A204.1 (cell line): ENCODE data around the gene CNPPD1.
A peak's percentile ranks its signal among the peaks of the same experiment; 100 is the strongest.

Experiments used
- FAIRE-seq: peaks from 2 replicates; lab custom pipeline; 2012; peaks lifted over from hg19 to GRCh38; lab: Jason Lieb, UNC

CNPPD1 gene

DNA sequence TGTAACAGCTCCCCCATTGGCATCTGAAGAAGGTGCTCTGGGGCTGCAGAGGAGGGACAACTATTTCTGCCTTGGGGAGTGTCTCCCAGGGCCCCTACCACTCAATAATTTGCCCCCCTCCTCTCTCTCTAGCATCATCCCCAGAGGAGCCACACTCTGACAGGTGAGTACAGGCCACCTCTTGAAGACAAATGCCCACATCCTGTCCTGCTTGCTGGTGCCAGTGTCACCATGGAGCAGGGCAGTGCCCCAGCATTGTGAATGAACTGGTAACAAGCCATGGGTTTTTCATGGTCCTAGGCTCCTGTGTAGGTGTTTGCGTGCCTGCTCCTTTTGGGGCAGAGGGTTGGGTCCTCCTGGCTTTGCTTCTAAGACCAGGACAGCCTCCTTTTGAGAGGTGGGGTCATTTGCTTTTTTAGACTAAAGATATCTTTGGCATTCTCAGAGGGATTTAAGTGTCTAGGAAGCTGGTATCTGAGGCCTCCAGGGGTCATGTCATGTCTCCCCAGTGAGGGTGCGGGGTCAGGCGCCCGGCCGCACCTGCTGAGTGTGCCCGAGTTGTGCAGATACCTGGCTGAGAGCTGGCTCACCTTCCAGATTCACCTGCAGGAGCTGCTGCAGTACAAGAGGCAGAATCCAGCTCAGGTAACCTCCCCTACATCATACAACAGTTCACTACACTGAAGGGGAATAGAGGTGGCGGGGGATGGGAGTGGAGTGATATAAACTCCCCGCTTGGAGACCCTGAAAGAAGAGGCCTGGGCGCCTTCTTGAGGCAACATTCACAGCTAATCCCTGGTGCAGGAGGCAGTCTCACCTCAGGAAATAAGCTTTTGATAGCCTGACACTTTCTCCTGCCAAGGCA lies 3.1 kb upstream of the CNPPD1 start:
- FAIRE-seq: no peak

DNA sequence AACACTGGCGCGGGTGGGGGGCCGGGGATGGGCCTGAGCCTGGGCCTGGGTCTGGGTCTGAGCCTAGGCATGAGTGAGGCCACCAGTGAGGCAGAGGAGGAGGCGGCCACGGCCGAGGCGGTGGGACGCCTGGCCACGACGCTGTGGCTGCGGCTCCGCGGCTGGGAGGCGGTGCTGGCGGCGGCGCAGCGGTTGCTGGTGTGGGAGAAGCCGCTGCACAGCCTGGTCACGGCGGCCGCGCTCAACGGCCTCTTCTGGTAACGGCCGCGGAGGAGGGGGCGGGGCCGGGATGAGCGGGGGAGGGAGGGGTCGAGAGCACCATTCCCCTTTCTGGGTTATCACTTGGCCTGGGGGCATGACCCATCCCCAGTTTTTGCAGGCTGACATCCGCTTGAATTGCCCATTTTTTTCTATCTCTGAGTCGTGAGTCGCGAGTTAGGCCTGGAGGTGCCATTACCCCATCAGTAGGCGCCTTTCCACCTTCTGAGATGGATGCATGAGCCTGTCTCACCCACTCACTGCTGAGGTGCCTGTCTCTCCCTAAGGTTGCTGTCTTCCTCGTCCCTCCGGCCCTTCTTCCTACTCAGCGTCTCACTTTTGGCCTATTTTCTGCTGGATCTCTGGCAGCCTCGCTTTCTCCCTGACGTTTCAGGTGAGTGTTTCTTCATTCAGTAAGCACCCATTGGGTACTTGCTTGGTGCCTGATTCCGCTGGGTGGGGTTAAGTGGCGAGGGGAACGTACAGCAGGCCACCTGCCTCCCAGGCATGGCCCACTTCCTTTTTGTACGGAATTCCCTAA lies 1.9 kb upstream of the CNPPD1 start:
- no peak for FAIRE-seq

DNA sequence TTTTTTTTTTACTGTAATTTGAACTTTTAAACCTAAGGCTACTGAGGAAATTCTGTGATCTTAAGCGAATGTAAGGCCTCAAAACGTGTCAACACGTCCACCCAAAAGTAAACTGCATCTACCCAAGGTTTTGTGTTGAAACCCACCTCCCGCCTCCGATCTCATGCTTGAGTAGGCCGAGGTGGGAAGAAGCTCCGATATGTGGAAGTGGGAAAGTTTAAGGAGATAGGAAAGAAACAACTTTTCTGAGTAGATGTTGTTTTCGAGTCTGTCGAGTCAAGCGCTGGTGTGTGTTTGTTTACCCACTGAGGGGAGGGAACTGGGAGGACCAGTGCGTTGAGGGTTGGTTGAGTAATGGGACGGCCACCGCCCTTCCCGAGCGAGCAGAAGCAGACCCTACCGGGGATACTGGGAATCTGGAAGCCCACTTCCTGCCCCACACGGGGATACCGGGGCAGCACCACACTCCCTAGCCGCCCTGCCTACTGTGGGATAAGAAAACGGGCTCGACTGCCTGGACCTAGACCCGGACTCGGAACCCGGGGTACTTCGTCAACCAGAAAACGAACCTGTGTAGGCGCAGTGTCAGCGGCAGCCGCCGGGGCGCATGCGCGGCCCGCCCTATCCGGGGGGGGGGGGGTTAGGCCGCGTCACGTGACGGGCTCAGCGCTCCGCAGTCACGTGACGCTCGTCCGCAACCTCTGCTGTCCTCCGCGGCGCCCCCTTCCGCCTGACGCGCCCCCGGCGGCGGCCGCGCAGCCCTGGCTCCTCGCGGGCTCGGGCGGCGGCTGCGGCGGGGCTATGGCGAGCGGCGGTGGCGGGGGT lies 1.0 kb upstream of the CNPPD1 start, which contains the start of gene RETREG2:
TSS of gene RETREG2 (plus strand) at position 724 of the 825 bp plus-strand sequence. CDS start at position 802, 78 bp downstream.
- no peak for FAIRE-seq

DNA sequence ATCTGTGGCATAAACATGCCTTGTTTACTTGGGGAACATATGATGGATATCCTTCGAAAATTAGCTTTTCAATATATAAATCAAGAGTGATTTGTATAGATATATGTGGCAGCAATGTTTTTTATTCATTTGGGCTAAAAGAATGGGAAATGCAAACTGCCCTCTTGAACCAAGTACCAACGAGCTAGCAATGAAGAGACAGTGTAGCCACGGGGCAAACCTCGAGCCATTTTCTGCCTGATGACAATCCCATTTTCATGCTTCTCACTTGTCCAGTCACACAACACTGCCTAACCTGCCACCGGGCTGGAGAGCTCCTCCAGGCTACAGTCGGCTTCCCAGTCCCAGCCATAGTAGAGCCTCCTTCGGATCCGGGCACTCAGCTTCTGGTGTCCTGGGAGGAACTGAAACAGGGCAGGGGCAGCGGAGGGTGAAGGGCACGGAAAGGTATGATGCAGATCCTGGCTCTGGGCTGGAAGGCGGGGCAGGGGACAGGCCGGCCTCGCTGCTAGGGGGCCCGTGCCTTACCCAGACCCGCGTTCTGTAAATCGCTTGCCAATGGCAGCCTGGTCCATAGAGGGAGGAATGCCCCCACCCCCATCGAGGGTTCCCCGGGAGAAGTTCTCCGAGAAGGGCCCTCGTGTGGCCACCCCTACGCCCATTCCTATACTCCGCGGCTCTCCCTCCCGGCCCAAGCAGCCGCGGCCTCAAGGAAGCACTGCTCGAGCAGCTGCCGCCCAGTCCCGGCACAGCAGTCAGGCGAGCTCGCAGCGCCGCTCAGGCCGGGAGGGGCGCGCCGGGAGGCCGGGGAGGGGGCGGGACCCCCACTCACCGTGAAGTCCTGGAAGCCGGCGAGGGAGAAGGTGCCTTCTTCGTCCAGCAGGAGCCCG lies 552 bp downstream of the CNPPD1 start:
- FAIRE-seq: no peak

DNA sequence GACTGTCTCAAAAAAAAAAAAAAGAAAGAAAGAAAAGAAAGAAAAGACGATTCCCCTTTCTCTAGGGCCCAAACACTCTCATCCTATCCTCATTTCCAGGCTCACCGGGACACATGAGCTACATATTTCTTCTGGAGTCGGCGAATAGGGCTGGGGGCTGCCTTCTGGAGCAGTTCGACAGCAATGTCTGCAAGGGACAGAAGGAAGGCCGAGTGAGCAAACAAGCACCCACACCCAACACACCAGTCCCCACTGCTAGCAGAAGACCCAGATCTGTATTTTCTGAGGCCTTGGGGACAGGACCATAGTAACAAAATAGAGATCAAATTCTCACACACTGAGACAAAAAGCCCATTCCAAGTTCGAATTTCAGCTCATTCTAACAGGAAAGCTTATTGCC lies 1.2 kb downstream of the CNPPD1 start:
- FAIRE-seq: no peak

DNA sequence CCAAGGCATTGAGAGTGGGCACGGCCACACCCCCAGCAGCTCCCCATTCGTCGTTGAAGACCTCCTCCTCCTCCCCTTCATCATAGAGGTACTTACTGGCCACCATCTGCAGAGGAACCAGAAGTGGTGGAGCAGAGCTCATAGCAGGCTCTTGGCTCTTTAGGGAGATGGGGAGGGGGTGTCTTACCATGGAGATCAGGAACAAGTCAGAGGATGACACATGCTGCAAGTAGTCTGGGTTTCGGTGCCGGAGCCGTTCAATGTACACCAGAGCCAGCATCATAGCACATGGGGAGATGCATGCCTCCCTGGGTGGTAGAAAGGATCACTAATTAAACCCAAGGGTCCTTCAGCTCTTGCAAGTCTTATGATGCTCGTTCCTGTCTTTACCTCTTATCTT lies 1.9 kb downstream of the CNPPD1 start:
- no peak for FAIRE-seq

DNA sequence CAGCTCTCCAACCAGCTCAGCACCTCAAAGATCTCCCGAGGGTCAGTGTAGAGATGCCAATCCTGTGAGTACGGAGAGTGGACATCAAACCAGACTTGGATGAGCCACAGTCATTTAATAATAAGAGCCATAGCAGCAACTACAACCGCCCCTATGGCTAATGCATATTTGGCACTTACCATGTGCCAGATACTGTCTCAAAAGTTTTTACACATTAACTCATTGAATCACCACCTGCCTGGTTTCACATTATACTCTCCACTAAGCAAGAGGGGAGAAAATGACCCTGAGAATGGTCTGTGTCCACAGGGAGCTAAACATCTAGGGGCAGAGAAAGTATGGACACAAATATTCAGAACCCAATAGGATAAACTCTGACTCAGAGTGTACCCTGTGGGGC lies 2.6 kb downstream of the CNPPD1 start:
- no peak for FAIRE-seq

DNA sequence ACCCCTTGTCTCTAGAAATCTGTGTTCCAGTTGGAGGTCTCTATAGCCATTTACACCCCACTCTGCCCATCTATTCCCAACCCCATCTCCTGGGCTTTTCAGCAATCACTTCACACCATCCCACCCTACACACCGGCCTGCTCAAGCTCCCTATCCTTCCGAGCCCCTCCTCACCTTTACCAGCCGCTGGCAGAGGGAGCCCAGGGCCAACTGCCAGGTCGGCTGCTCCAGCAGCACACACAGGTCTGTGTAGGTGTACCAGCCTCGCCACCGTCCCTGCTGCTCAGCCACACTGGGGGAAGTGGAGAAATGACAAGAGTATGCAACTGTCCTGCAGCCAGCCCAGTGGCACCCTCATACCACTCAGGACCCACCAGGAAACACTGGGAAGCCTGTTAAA lies 3.5 kb downstream of the CNPPD1 start:
- FAIRE-seq: no peak

DNA sequence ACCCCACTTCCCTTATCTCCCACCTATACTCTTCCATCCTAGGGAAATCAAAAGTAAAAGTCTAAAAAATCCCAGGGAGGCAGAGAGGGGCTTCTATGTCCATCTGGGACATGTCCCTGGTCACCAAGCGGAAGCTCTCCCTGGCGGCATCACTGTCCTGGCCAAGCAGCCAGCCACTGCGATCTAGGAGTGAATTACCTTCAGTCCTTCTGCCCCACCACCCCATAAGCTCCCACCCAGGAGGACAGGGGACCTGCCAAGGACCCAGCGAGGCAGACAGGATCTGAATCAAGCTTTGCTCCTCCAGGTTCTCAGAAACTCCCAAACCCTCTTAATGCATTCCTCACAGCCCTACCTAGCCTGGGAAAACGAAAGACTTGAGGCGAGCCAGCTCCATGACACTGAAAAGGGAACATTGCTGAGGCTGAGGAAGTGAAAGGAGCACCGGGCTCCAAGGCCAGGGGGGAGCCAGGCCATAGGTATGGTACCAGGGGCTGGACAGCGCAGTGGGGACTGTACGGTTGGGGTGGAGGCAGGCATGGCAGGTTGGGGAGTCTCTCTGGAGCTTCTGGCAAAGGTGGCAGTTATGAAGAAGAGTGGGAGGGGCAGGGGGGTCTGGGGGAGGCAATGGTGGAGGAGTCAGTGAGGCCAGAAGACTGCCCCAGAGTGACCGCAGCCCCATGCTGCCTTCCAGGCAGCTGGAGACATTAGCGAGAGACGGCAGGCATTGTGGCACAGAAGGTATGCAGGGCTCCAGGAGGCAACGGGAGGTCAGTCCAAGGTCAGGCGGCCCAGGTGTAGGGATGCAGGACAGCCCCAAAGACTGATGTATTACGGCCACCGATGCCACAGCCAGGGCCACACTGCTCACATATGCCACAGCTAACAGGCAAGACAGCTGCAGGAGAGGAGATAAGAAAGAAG lies 4.2 kb downstream of the CNPPD1 start:
- no peak for FAIRE-seq

DNA sequence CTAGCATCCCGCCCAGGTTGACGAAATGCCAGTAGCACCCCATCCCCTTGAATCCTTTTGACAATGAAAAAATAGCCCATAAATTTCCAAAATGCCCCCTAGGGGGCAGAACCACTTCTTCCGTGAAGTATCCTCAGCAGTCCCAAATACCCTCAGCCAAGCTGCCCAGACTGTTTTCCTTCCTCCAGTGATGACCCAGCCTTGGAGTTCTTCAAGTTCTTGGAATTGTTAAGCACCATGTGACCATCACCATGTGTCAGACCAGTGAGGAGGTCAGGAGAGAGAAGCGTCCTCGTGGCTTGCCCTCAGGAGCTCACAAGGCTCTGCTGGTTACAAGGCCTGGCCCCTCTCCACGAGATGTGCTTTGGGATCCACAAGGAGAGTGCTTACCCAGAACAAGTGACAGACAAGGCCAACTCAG lies 5.5 kb downstream of the CNPPD1 start:
- peak; percentile 43 for FAIRE-seq

DNA sequence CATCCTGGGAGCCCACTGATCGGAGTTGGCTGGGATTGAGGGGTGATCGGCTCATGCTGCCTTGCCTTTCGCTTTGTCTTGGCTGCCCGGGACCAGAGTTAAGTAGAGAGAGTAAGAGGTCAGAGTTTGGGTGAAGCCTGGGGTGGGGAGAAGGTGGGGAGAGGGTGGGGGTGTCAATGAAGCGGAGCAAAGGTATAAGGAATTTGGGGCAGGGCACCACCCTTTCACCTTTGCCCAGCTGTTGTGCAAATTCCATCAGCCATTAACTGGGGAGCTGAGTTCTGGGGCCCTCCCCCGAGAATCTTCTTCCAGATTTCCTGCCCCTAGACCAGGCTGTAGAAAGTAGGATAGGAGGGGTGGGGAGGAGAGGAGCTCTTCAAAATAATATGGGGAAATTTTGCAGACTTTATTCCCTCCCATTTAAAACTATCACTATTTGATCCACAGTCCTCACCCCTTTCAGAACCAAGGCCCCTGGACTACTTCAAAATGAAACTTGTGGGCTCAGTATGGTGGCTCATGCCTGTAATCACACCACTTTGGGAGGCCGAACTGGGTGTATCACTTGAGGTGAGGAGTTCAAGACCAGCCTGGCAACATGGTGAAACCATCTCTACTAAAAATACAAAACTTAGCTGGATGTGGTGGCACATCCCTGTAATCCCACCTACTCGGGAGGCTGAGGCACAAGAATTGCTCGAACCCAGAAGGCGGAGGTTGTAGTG lies 6.6 kb downstream of the CNPPD1 start, which contains the start of gene SLC23A3:
TSS of gene SLC23A3 (minus strand) at position 100 of the 725 bp plus-strand sequence. CDS start at position 55, 45 bp downstream.
- no peak for FAIRE-seq

DNA sequence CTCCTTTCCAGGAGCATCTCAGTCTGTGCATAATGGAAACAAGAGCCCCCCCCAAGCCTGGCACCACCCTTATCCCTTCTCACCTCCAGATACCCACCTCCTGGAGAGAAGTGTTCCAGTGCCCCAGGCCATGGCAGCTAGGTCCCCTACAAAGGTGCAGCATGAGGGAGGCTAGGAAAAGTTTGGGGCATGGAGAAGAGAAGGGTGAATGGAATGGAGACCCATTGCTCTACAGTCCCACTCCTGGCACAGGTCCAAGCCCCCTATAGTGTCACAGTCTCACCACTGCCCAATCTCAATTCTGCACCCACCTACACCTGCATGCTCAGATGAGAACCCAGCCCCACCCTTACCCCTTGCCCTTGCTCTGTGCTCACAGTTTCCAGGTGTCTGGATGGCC lies 7.8 kb downstream of the CNPPD1 start:
- no peak for FAIRE-seq

DNA sequence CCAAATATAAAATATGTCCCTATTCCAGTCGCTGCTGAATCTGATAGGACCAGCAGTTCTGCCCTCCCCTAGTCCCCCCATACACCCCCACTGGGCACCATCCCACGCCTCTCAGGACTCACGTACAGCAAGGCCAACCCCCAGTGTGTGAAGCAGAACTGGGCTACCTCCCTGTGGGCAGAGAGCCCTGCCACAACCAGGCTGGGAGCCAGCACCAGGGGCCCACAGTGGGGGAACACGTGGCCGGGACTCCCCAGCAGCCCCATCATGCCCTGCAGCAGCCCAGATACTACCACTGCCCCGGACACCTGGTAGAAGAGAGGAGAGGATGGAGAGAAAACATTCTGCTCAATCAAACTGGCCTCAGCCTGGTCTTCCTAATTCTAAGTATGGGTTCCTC lies 8.2 kb downstream of the CNPPD1 start:
- FAIRE-seq: no peak

DNA sequence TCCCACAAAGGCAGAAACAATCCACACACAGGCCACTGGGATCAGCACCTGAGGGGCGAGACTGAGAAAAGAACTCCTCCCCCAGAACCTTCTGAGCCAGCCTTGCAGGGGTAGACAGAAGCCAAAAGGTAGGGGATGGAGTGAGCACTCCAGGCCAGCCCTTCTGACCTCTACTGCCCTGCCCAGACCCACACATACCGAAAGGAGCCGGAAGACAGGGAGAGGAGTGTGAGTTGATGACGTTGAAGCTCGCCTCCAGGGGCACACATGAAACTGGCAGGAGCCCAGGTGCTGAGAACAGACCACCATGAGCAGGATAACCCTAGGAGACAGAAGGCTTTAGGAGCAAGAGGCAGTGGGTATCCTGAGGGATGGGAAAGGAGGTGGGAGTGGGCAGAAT lies 8.7 kb downstream of the CNPPD1 start:
- FAIRE-seq: no peak

DNA sequence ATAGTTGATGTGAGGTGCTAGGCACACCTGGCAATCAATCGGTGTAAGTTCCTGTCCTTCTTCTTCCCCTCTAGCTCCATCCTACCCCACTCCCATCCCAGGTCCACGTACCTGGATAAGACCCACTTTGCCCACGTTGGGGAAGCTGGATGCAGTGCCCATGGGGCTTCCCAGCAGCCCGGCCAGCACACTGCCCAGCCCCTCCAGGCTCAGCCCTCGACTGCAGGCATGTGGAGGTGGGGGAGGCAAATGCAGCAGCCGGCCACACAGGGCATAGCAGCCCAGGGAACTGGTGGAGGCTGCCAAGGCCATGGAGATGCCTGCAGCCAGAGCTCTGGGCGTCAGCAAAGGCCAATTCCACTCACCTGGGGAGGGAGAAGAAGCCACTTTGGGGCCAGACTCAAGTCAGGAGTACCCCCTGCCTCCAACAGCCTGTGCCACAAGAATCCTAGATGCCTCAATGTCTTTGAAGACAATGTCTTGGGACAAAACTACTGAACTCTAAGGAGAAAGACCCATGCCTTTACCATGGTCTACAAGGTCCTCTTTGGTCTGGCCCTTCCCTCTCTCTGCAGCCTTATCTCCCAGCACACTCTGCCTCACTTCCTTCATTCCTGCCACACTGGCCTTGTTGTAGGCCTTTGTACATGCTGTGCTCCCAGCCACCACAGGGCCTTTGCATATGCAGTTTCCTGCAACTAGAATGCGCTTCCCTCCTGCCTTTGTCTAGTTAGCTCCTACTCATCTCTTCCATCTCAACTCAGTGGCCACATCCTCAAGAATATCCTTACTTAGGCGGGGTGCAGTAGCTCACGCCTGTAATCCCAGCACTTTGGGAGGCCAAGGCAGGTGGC lies 11.4 kb downstream of the CNPPD1 start:
- no peak for FAIRE-seq

DNA sequence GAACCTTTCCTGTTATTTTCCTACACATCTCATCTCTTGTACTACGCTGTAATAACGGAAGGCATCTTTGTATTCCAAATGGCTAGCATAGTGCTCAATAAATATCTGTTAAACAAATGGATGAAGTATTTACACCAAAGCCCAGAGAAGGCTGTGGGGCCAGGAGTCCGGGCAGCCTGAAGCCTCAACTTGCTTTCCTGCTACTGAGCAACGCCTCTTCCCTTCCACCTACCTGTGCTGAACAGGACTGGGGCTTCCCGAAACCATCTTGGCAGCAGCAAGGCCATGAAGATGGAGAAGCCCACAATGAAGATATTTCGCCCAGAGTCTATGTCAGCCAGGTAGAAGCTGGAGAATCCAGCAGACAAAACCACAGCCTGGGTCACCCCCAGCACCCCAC lies 13.6 kb downstream of the CNPPD1 start:
- FAIRE-seq: no peak

DNA sequence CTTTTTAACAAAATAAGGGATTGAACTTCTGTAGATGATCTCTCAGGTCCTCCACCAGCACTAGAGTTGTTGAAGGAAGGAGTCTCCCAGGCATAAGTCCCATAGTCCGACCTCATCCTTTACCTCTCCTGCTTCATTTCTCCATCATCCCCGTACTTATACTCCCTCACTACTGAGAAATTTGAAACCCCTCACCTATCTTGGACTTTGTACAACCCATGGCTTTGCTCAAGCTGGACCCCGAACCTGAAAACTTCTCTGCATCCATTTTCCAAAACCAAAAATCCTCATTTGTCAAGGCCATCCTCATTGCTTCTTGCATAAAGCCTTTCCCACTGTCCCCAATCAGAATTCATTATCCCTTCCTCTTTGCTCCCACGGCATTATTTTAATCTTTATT lies 15.6 kb downstream of the CNPPD1 start:
- no peak for FAIRE-seq

DNA sequence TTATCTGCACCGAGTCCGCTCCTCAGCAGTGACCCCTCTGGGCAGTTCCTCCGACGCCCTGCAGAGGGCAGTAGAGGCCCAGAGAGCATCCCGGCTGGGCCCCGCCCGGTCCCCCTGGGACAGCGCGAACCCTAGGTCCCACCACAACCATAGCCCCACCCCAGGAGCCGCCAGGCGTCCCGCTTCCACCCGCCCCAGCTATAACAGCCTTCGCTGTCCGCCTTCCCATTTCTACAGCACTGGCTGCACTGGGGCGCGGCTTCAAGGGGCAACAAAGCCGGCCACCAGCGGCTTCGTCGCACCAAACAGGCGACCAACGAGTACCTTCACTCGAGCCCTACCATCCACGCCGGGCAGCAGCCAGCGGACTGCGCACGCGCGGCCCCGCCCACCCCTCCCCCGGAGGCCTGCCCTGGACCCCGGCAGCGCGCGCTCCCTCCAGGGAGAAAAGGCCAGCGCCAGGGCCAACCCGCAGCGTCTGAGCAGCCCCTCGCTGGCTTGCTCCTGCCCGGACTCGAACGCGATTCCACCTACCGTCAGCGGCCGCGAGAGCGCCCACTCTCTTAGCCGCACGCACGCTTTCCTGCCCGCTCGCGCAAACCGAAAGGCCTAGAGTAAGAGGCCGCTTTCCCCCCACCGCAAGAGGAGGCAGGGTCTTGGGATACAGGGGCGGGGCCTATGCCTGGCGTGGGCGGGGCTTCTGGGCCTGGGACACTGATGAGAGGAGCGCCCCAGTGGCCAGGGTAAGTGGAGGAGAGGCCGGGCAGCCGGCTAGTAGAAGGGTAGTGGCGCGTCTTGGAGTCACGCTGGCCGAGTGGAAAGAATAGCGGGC lies 16.3 kb downstream of the CNPPD1 start, which contains the start of gene NHEJ1:
TSS of gene NHEJ1 (minus strand) at position 630 of the 832 bp plus-strand sequence. CDS start 2,453 bp downstream, outside the sequence.
- peak; percentile 70 for FAIRE-seq
